Thoracic aorta (tissue), 2 donors: ENCODE data around the gene NOC4L. TPM values are rescaled to one million over a fixed set of nuclear protein-coding genes. Genes with fewer than 3 reads are reported as not detected.

Source experiments
- ATAC-seq: fragments of 150-250 bp; one replicate; pipeline ENCODE4 v1.8.0; 2017; ENCODE audit warnings: low read depth; ENCODE audit not compliant: insufficient number of reproducible peaks, low FRiP score
- DNase-seq: peaks from one replicate; pipeline ENCODE4 v3.0.0-alpha.2; 2020; ENCODE audit warnings: low spot score
- H3K27ac ChIP-seq, 2 donors: fragments of 200-600 bp; sonication (generic); 1 replicate in 1 of 2; 2 replicates in 1 of 2; pipeline ENCODE4 v1.5.1; 2016; ENCODE audit warnings: mild to moderate bottlenecking in 2 of 2, moderate library complexity in 2 of 2
- H3K27me3 ChIP-seq: fragments of 200-600 bp; sonication (generic); replicated peaks from 2 replicates; pipeline ENCODE4 v1.6.0; 2016; ENCODE audit warnings: mild to moderate bottlenecking; ENCODE audit not compliant: insufficient read depth
- H3K36me3 ChIP-seq: fragments of 200-600 bp; sonication (generic); one replicate; pipeline ENCODE4 v1.5.1; 2016
- H3K4me1 ChIP-seq, 2 donors: fragments of 200-600 bp; sonication (generic); 1 replicate in 1 of 2; 2 replicates in 1 of 2; pipeline versions ENCODE4 v1.5.1 to v1.6.0; 2016; ENCODE audit warnings: low read depth in 2 of 2, mild to moderate bottlenecking in 1 of 2; ENCODE audit not compliant: control insufficient read depth in 1 of 2
- H3K4me3 ChIP-seq: fragments of 200-600 bp; sonication (generic); 2 replicates; pipeline ENCODE4 v1.5.1; 2016; ENCODE audit warnings: mild to moderate bottlenecking
- H3K9me3 ChIP-seq: fragments of 200-600 bp; sonication (generic); 2 replicates; pipeline ENCODE4 v1.5.1; 2016
- CTCF ChIP-seq: fragments of 200-600 bp; sonication (generic); IDR thresholded peaks from one replicate; pipeline ENCODE4 v1.5.1; 2019; ENCODE audit warnings: antibody characterized with exemption
- total RNA-seq, 2 donors: library from RNA; depleted of rRNA; stranded (reverse); fragments of >200 nt; gene quantifications; one replicate each; pipeline versions ENCODE4 v1.1.0 to v1.2.3, GENCODE V29; 2016

Gene NOC4L
- total RNA-seq, 2 donors from 2014 or later, result 5.9 to 8.5 TPM

- TF ChIP-seq CTCF, result no peak
- Histone ChIP-seq H3K27ac (peak overlapping the region; percentile 12 to 22), H3K27me3 (no peaks in the 10 kb centered on the region), H3K4me1 (peaks cover 13 to 18% of the 10 kb centered on the region in 2 donors), H3K4me3 (peak overlapping the region; percentile 57), H3K9me3 (no peaks in the 10 kb centered on the region), H3K36me3 (no peaks in the 10 kb centered on the region)
- peak; percentile 64 for ATAC-seq
- no peak for DNase-seq
These were observed 18.3 kb downstream of the NOC4L start for GRCh38 chr12:132162508-132163031.

- H3K4me1 ChIP-seq, result peaks cover 13 to 18% of the 10 kb centered on the region in 2 donors
- no peak for TF ChIP-seq CTCF
- H3K27me3 ChIP-seq, result no peaks in the 10 kb centered on the region
- H3K9me3 ChIP-seq, result no peaks in the 10 kb centered on the region
- ATAC-seq (no peak), DNase-seq (no peak)
- no peaks in the 10 kb centered on the region for H3K36me3 ChIP-seq
- peak overlapping the region in 1 of 2 donors; percentile 22 for H3K27ac ChIP-seq
- H3K4me3 ChIP-seq, result peak overlapping the region; percentile 57
These were observed 19.0 kb downstream of the NOC4L start for GRCh38 chr12:132163041-132163910.

- Histone ChIP-seq H3K36me3 (no peaks in the 10 kb centered on the region), H3K4me1 (peaks cover 13 to 18% of the 10 kb centered on the region in 2 donors), H3K4me3 (no peak overlapping the region), H3K9me3 (no peaks in the 10 kb centered on the region), H3K27ac (no peak overlapping the region), H3K27me3 (no peaks in the 10 kb centered on the region)
- DNase-seq, result no peak
- no peak for ATAC-seq
- TF ChIP-seq CTCF, result peak; percentile 29
These were observed 19.6 kb downstream of the NOC4L start for GRCh38 chr12:132163911-132164288.

GRCh38 chr12:132164426-132164825 is 20.2 kb downstream of the NOC4L start:
- no peak for ATAC-seq
- TF ChIP-seq CTCF, result no peak
- Histone ChIP-seq H3K4me3 (no peak overlapping the region), H3K36me3 (no peaks in the 10 kb centered on the region), H3K27me3 (no peaks in the 10 kb centered on the region), H3K9me3 (no peaks in the 10 kb centered on the region), H3K4me1 (peaks cover 13 to 18% of the 10 kb centered on the region in 2 donors), H3K27ac (no peak overlapping the region)
- no peak for DNase-seq

- no peak for TF ChIP-seq CTCF
- Histone ChIP-seq H3K36me3 (no peaks in the 10 kb centered on the region), H3K4me3 (no peak overlapping the region), H3K27me3 (no peaks in the 10 kb centered on the region), H3K9me3 (no peaks in the 10 kb centered on the region), H3K4me1 (peaks cover 13 to 18% of the 10 kb centered on the region in 2 donors), H3K27ac (no peak overlapping the region)
- no peak for ATAC-seq
- DNase-seq, result no peak
These were observed 21.3 kb downstream of the NOC4L start for GRCh38 chr12:132165584-132165983.
